ENCODE measurements around the gene ARHGEF17.

The ARHGEF17 gene

DNA sequence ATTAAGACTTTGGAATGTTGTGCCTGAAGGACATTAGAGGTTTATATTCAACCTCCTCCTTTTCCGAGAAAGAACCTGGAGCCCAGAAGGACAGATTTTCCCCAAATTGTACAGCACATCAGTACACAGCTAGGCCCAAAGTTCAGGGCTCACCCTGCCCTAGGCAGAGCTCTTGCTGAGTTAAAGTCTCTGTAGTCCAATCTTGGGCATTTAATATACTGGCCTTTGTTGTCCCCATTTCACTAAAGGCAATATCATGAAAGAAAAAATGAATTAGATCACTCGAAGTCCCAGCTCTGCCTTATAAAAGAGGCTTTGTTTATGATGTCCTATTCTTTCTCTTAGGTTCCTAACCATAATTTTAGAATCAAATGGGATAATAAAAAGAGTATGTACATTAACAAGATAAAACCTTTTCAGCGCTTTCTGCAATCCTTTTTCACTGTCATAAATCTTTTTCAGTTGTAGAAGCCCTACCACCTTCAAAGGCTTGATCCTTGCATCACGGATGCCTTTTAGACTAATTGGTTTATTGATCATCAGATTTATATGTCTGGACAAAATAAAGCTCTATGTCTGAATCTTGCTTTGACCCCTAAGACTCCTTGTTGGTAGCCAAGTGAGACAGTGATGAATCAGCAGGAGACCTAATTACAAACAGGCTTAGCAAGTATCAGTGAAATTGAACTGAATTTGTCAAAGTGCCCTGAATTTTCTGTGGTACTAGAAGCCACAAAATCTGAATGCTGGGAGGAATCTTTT lies 108.0 kb downstream of the ARHGEF17 start:
- TF ChIP-seq, protein P1, sequence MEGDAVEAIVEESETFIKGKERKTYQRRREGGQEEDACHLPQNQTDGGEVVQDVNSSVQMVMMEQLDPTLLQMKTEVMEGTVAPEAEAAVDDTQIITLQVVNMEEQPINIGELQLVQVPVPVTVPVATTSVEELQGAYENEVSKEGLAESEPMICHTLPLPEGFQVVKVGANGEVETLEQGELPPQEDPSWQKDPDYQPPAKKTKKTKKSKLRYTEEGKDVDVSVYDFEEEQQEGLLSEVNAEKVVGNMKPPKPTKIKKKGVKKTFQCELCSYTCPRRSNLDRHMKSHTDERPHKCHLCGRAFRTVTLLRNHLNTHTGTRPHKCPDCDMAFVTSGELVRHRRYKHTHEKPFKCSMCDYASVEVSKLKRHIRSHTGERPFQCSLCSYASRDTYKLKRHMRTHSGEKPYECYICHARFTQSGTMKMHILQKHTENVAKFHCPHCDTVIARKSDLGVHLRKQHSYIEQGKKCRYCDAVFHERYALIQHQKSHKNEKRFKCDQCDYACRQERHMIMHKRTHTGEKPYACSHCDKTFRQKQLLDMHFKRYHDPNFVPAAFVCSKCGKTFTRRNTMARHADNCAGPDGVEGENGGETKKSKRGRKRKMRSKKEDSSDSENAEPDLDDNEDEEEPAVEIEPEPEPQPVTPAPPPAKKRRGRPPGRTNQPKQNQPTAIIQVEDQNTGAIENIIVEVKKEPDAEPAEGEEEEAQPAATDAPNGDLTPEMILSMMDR (conservative IDR thresholded peaks at IDR 0.05; ENCODE audit: low read depth, low read length), result no peak
- H3K4me3 ChIP-seq (ENCODE audit: low read depth, low read length), result no peak overlapping the region
- no peak for DNase-seq (ENCODE audit: low read depth)

DNA sequence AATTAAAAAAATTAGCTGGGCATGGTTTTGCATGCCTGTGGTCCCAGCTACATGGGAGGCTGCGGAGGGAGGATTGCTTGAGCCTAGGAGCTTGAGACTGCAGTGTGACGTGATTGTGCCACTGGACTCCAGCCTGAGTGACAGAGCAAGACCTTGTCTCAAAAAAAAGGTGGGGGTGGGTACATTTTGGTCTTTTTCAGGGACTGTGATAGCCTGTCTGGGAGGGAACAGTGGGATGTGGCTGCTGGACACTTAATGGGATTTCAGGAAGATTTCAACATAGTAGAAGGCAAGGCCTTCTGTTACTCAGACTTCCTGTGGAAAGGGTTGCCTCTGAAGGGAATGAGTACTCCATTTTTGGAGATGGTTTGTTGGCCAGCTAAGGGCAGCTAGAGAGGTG lies 108.7 kb downstream of the ARHGEF17 start:
- TF ChIP-seq, protein P1 (conservative IDR thresholded peaks at IDR 0.05; ENCODE audit: low read depth, low read length), result no peak
- DNase-seq (ENCODE audit: low read depth), result no peak
- H3K4me3 ChIP-seq (ENCODE audit: low read depth, low read length), result no peak overlapping the region

Data from choroid plexus epithelial cell (primary cell).